Stomach (tissue), 4 donors: ENCODE data around the gene BCAP31.

Experiments used
- POLR2A ChIP-seq, 4 donors: fragments of 450-650 bp; IDR thresholded peaks; one replicate each; pipeline ENCODE4 v1.6.1; 2016; ENCODE audit warnings: antibody characterized with exemption in 4 of 4, control low read depth in 2 of 4, mild to moderate bottlenecking in 1 of 4, moderate library complexity in 1 of 4
- TF ChIP-seq, protein P1 (sequence below), 7 experiments: fragments of 450-650 bp in 4 of 7; fragments of 200-600 bp in 3 of 7; sonication (generic) in 3 of 7; IDR thresholded peaks; one replicate each; pipeline ENCODE4 v1.5.1; 2016 to 2019; ENCODE audit warnings: antibody characterized with exemption in 7 of 7, control low read depth in 2 of 7, mild to moderate bottlenecking in 1 of 7

DNA sequence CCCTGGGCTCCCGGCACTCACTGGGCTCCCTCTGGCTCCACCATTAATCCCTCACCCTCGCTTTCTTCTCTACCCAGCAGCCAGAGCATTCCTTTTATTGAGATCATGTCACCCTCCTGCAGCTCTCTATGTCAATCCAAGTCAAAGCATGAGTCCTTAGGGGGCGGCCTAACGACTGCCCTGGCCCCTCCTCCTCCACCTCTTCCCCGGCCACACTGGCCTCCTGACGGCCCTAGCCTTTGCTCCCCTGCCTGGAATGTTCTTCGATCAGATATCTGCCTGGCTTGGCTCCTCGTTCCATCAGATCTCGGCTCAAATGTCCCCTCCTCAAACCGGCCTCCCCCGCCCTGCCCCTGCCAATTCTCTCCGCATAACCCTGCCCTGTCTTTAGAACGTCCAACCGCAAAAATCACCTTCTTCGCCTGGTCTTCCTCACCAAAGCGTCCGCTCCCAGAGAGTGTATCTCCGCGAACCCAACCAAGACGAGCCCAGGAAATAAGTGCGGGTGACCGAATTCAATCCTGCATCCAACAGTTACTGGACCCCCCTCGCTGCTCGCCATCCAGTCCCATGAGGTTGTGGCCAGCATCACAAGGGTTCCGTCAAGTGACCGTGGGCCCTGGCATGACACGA, 49.9 kb downstream of the BCAP31 start:
- TF ChIP-seq, protein P1, sequence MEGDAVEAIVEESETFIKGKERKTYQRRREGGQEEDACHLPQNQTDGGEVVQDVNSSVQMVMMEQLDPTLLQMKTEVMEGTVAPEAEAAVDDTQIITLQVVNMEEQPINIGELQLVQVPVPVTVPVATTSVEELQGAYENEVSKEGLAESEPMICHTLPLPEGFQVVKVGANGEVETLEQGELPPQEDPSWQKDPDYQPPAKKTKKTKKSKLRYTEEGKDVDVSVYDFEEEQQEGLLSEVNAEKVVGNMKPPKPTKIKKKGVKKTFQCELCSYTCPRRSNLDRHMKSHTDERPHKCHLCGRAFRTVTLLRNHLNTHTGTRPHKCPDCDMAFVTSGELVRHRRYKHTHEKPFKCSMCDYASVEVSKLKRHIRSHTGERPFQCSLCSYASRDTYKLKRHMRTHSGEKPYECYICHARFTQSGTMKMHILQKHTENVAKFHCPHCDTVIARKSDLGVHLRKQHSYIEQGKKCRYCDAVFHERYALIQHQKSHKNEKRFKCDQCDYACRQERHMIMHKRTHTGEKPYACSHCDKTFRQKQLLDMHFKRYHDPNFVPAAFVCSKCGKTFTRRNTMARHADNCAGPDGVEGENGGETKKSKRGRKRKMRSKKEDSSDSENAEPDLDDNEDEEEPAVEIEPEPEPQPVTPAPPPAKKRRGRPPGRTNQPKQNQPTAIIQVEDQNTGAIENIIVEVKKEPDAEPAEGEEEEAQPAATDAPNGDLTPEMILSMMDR (IDR thresholded peaks at IDR 0.05): no peak
- no peak for TF ChIP-seq POLR2A (IDR thresholded peaks at IDR 0.05)
